CMK (cell line): ENCODE results near the gene CACNA1F.

Experiments
- DNase-seq: peaks from one replicate; pipeline ENCODE4 v3.0.0-alpha.2; 2010; ENCODE audit warnings: low read depth

The CACNA1F gene

GRCh38 chrX:49230500-49231232, 2.5 kb downstream of the CACNA1F start:
- DNase-seq: peak; percentile 77

GRCh38 chrX:49228185-49228584, 5.0 kb downstream of the CACNA1F start:
- no peak for DNase-seq

- no peak for DNase-seq
Observed at GRCh38 chrX:49227726-49228125, 5.4 kb downstream of the CACNA1F start.

- no peak for DNase-seq
Observed at GRCh38 chrX:49226946-49227345, 6.2 kb downstream of the CACNA1F start.

GRCh38 chrX:49225858-49226257, 7.3 kb downstream of the CACNA1F start:
- DNase-seq: no peak

- no peak for DNase-seq
Observed at GRCh38 chrX:49221868-49222267, 11.3 kb downstream of the CACNA1F start.

GRCh38 chrX:49220100-49220499, 13.0 kb downstream of the CACNA1F start:
- no peak for DNase-seq

GRCh38 chrX:49214996-49215526, 18.1 kb downstream of the CACNA1F start:
- DNase-seq: no peak

GRCh38 chrX:49214416-49214815, 18.7 kb downstream of the CACNA1F start:
- DNase-seq: no peak

- no peak for DNase-seq
Observed at GRCh38 chrX:49212861-49213260, 20.3 kb downstream of the CACNA1F start.

- no peak for DNase-seq
Observed at GRCh38 chrX:49212209-49212608, 20.9 kb downstream of the CACNA1F start.

GRCh38 chrX:49211074-49211473, 22.1 kb downstream of the CACNA1F start:
- DNase-seq: no peak

GRCh38 chrX:49210406-49210805, 22.7 kb downstream of the CACNA1F start:
- no peak for DNase-seq

GRCh38 chrX:49209434-49210251, 23.5 kb downstream of the CACNA1F start:
- DNase-seq: no peak

- DNase-seq: no peak
Observed at GRCh38 chrX:49208399-49208798, 24.7 kb downstream of the CACNA1F start.

- no peak for DNase-seq
Observed at GRCh38 chrX:49206543-49206942, 26.6 kb downstream of the CACNA1F start.

- no peak for DNase-seq
Observed at GRCh38 chrX:49205443-49205842, 27.7 kb downstream of the CACNA1F start.

GRCh38 chrX:49204709-49205108, 28.4 kb downstream of the CACNA1F start:
- no peak for DNase-seq

- no peak for DNase-seq
Observed at GRCh38 chrX:49204017-49204416, 29.1 kb downstream of the CACNA1F start.

GRCh38 chrX:49203536-49203935, 29.6 kb downstream of the CACNA1F start:
- no peak for DNase-seq

- DNase-seq: no peak
Observed at GRCh38 chrX:49202022-49202421, 31.1 kb downstream of the CACNA1F start.

GRCh38 chrX:49199906-49200771, 33.0 kb downstream of the CACNA1F start, which contains the start of gene SYP:
TSS of gene SYP (minus strand) at chrX:49200193. CDS start at chrX:49200186, 7 bp downstream.
- DNase-seq: peak; percentile 78
